Articular chondrocyte of knee joint (primary cell): ENCODE results near the gene ZNF175. TPM values are rescaled to one million over a fixed set of nuclear protein-coding genes. Genes with fewer than 3 reads are reported as not detected.

Experiments used
- total RNA-seq: library from RNA; depleted of rRNA; stranded (reverse); fragments of >200 nt; gene quantifications from 2 replicates; pipeline ENCODE4 v1.2.3, GENCODE V29; 2012

Gene ZNF175
- total RNA-seq, result 12.2 and 16.4 TPM in 2 replicates

DNA sequence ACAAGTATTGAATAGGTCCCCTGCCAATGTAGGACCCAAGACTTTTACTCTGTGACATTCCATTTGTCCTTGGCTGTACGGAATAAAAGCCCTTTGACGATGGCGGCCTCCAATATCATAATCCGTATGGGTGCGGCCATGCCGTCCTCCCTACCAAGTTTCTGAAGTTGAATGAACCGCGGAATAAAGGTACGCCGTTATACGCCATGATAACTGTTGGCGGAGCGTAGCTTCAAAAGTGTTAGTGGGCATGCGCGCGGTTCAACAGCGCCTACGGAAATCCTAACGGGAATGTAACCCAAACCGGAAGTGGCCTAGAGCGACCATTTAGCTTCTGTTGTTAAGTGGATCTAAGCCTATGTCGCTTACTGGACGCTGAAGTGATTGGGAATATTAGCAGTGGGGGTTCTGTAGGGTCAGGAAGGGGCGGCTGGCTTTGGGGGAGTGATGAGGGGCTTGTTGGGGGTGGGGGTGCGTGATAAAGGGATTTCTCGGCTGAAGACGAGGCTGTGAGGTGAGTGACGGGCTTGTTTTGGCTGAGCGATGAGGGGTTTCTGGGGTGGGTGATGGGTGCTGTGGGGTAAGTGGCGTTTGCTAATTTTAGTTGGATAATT, at the start of gene ZNF175:
ZNF175 (plus strand) TSS at position 322 of the 614 bp plus-strand sequence. CDS start 2,047 bp downstream, outside the sequence.

DNA sequence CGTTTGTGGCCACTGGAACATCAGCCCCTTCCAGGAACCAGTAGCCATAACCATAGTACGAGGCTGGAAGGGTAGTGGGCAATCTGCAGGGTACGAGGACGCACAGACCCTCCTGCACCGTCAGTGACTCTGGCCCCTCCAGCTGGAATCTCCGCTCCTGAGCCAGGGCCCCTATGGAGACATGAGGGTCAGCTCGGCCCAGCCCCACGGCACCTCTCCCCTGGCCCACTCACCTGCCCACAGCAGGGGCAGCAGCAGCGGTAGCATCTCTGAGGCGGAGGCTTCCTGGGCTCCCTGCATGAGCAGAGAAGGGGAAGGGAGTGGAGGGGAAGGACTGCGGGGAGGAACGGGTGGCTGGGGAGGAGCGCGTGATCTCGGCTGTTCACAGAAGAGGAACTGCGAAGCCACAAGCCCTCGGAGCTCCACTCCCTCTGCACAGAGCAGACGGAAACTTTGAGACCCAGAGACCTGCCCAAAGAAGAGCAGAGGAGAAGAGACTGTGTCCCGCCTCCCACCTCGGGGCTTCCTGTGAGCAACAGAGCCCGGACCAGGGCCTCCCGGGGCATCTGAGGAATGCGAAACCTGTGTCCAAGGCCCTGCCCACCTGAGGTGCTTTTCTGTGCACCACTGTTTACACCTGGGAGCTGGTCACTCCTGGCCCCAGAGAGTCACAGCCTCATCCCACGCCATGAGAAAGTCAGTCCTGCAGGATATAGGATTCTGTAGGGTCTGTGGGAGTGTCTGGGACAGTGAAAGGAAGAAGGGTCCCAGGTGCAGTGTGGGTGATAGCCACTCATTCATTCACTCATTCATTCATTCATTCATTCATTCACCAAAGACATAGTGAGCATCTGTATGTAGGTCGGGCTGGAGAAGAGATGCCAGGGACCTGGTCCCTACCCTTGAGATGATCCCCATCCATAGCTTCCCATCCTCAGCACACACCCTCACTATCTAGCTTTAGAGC, 39.5 kb upstream of the ZNF175 start, which contains the start of gene SIGLEC6:
SIGLEC6 (minus strand) TSS at position 322 of the 967 bp plus-strand sequence; CDS start at position 300, 22 bp downstream.

DNA sequence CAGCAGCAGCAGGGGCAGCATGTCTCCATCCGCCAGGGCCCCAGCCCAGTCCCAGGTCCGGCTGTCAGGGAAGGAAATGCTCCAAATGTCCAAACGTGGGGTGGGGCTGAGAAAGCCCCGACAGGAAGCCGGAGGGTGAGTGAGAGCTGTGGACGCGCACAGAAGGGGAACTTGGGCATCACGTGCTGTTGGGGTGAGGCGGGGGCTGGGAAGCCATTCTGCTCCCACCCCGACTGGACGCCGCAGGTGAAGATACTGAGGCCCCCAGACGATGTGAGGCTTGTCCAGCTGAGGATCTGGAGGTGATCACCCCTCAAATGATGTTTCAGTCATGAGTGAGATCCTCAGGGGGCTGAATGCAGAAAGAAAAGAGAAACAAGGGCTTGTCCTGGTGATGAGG, 59.2 kb downstream of the ZNF175 start, which contains the start of gene SIGLEC5:
SIGLEC5 (minus strand) TSS at position 87 of the 400 bp plus-strand sequence; CDS start at position 21, 66 bp downstream.

Other genes with a start within 250 kb of the ZNF175 start
- 0.52 and 0.97 TPM in 2 replicates for gene VSIG10L, start 229.1 kb upstream of the ZNF175 start, total RNA-seq
- 84.9 and 86.9 TPM in 2 replicates for gene ETFB, start 204.9 kb upstream of the ZNF175 start, total RNA-seq
- gene CLDND2, start 202.3 kb upstream of the ZNF175 start, total RNA-seq, result not detected in 2 replicates
- not detected in 2 replicates for gene NKG7, start 198.6 kb upstream of the ZNF175 start, total RNA-seq
- gene LIM2, start 183.3 kb upstream of the ZNF175 start, total RNA-seq, result not detected in 2 replicates
- gene C19orf84, start 180.7 kb upstream of the ZNF175 start, total RNA-seq, result not detected in 2 replicates
- not detected in 2 replicates for gene SIGLEC10, start 153.6 kb upstream of the ZNF175 start, total RNA-seq
- not detected in 2 replicates for gene SIGLEC8, start 112.8 kb upstream of the ZNF175 start, total RNA-seq
- not detected in 2 replicates for gene CEACAM18, start 92.7 kb upstream of the ZNF175 start, total RNA-seq
- gene SIGLEC12, start 69.5 kb upstream of the ZNF175 start, total RNA-seq, result not detected in 2 replicates
- not detected in 2 replicates for gene SIGLEC6, start 39.6 kb upstream of the ZNF175 start, total RNA-seq
- gene SIGLEC5, start 59.1 kb downstream of the ZNF175 start, total RNA-seq, result not detected in 2 replicates
- not detected in 2 replicates for gene SIGLEC14, start 75.5 kb downstream of the ZNF175 start, total RNA-seq
- 3.8 and 7.1 TPM in 2 replicates for gene SPACA6, start 122.0 kb downstream of the ZNF175 start, total RNA-seq
- gene HAS1, start 152.7 kb downstream of the ZNF175 start, total RNA-seq, result 0.13 and 0.54 TPM in 2 replicates
- gene FPR1, start 180.6 kb downstream of the ZNF175 start, total RNA-seq, result not detected in 2 replicates
- not detected in 2 replicates for gene FPR2, start 189.9 kb downstream of the ZNF175 start, total RNA-seq
- gene FPR3, start 223.9 kb downstream of the ZNF175 start, total RNA-seq, result not detected in 2 replicates